Measurements from ENCODE around the gene IRS1.

Gene IRS1

DNA sequence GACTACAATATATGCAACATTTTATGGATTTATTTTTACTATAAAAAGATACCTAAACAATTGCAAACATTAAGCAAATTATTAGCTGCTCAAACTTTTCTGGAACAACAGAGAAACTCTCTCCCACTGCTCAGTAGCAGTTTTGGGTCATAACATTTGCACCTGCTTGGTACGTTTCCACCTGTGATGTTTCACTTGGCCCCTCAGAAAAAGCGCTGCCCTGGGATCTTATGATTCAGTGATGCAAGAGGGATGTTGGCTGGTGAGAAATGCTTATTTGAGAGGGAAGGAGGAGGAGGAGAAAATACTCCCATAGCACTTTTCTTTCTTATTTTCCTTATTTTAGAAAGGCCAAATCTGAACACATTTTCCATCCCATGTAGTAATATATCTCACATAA, 9.2 kb downstream of the IRS1 start:
- no peak for FAIRE-seq

DNA sequence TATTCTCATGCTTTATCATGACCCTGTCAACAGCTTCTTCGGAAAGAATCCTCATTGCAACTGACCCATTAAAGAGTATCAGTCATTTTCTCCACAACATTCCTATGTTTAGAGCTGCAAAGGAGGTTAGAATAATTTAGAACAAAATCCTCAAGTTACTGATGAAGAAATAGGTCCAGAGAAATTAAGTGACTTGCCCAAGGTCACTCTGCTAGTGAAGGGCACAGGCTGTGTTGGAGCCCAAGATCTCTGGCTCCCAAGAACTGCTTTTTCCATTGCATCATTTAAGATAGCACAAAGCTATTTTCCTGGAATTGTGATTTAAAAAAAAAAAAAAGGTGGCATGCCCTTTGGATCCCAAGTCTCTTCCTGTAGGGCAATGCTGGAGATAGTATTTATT, 9.6 kb downstream of the IRS1 start:
- FAIRE-seq: no peak

DNA sequence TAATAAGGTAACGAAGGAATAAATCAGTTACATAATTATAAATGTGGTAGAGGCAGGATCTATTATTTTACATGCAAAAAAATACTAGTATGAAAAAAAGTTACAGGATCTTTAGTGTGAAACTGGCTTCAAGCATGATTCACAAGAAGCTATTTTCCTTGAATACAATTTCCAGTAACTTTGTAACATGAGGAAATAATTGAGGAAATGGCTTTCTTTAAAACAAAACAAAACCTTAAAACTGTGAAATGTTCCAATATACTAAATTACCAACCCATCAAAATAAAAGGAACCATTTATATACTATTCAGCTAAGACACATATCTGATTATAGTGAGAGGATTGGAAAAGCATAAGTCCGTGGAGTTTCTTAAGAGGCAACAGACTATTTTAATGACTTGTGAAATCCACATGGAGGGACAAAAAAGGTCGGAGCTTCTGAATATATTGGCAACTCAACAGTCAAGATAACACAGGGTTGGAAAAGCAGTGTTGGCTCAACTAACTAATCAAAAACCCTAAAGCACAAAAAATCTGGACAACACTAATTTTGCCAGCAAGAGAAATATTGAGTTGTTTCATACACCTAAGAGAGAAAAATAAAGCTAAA, 10.6 kb downstream of the IRS1 start:
- peak; percentile 80 for FAIRE-seq

DNA sequence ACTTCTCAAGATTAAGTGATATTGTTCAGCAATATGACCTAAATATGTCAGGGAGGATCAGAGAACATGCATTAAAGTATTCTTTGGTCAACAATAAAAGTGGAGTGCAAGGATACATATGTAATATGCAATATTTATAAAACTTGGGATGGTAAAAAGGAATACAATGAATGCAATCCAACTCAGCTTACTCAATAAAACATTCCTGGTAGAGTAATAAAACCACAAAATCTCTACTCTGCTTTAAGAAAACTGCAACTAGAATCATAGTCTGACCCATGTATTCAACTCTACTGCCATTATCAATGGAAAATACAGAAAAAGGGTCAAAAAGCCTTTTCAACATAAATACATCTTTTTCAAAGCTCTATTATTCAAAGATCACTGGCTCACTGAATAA, 11.6 kb downstream of the IRS1 start:
- no peak for FAIRE-seq

DNA sequence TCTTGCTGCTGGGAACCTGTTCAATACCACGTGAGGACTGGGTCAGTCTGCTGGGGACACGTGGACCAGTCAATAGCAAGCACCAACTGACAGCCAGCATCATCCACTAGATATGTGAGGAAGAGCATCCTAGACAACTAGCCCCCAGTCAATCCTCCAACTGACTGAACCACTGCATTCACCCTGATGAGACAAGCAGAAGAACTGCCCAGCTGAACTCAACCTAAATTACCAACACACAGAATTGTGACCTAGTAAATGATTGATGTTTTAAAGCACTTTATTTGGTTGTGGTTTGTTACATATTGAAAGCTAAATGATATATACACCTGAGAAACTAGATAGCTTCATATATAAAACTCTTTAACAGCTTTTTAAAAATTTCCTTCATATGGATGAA, 15.7 kb downstream of the IRS1 start:
- no peak for FAIRE-seq

DNA sequence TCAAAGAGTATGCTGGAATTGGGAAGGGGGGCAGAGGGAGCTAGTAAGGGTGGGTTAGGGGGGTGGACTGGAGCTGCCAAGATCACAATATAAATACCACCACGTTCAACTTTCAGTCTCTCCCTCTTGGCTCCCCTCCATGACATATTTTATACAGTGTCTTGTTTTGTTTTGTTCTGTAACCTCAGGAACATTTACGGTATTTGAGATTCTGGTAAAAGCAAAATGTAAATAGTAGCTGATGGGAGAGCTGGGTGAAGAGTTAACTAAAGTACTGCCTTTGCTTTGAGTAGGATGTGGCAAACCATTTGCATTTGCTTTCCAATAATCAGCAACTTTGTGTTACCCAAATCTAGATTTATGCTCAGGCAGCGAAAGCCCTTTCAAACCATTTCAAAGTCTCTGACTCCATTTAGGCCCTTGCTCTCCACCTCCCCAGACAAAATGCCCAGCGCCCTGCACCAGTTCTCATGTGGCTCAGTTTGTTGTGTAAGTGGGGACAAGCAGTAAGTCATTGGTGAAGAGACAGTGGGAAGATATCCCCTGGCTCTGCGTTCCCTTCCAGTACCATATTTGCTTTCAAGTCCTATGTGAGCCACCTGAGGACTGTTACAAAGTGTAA, 17.4 kb downstream of the IRS1 start:
- peak; percentile 45 for FAIRE-seq

DNA sequence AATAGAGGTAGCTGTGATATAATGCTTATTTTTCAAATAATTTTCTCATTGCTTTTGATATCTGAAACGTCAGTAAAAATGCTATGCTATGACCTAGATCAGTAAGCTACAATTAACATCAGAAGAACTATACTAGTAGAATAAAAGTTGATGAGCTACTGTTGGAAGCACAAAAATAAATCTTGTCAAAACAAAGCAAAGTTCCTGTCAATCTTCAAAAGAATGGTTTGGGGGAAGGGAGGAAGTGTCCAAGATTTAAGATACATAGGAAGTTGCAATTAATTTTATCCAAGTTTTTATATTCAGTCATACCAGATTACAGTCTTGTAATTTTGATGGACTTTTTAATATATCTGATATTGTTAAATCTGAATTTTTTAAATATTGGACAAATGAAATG, 19.2 kb downstream of the IRS1 start:
- FAIRE-seq: peak; percentile 62

DNA sequence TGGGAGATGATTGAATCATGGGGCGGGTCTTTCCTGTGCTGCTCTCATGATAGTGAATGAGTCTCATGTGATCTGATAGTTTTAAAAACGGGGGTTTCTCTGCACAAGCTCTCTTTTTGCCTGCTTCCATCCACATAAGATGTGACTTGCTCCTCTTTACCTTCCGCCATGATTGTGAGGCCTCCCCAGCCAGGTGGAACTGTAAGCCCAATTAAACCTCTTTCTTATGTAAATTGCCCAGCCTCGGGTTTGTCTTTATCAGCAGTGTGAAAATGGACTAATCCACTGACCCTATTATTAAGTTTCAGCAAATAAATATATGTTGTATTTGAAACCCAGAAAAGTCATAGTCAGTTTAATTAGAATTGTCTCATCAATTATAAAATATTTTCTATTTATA, 22.0 kb downstream of the IRS1 start:
- FAIRE-seq: peak; percentile 33

DNA sequence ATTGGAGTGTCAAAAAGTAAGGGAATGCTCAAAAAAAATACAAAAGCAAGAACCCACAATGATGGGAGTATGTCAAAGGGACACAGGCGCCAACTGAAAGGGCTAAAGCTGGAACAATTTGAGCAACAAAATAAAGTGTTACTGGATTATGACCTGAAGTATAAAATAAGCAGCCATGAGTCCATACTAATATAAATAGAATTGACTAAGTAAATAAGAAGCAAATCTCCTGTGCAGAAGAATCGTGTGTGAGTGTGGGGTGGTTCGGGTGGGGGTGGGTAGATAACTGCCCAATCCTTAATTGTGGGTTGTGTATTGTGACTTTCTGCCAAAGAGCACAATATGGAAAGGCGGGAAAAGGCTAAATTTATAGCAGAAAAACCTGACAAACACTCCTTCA, 23.5 kb downstream of the IRS1 start:
- FAIRE-seq: no peak

DNA sequence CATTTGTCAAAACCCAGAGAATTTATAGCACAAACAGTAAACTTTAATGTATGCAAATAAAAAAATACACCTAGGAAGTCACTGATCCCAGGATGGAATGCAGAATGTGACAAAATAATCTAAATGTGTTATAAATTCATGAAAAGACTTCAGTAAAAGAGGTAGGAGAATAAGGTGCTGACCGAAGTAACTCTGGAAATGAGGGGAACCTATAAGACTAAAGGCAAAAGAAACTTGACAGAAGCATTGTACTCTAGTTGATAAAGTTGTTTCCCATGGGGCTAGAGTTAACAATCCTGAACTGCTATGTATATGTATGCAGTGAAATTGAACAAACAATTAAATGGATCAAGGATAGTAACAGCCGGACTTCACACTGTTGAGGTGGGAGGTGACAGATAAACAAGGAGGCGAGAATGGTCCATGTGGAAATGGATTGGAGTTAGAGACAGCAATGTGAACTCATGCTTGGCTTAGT, 24.5 kb downstream of the IRS1 start:
- no peak for FAIRE-seq

DNA sequence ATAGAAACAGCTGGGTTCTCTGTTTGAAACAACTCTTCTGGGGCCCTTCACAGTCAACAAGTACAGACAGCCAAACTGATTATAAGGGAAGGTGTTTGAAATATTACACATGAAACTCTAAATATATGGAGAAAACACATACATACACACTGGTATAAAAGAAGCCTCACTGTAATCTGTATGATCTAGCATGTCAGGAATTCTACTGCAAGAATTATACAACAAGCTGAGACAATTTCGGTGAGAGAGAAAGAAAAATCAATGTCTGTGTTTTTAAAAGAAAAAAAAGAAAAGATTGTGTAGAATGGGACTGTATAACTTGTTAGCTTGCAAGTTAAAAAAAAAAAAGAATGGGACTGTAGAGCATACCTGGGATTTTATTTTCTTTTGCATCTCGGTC, 26.3 kb downstream of the IRS1 start:
- no peak for FAIRE-seq

DNA sequence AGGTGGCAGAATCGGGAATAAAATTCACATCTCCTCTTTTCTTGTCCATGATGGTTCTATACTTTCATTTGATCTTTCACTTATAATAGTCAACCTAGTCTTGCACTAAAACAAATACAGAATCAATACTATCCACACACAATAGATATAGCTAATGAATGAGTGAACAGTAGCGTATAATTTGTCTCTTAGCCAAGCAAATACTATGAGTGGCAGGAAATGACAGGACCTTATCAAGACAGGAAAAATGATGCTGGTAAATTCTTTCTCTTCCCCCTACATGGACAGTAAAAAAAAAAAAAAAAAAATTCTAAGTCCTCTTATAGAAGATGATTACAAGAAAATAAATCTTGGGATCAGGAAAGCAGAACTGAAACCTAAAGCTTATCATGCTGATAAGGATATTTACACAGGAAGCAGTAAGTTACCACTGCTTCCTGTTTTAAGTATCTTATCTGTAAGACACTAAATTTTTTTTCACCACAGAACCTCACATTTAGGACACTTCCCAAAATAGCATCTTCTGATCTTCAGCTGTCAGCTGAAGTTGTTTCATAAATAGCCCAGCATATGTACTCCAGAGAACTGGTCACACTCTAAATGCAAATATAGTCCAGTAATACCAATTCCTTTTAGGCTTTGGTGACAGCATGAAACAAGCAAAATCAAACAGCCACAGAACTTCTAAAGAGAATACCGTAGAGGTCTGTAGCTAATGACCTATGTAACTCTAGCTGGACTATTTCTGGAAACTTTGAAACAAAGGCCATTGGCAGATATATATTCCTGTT, 27.0 kb downstream of the IRS1 start:
- peak; percentile 37 for FAIRE-seq

DNA sequence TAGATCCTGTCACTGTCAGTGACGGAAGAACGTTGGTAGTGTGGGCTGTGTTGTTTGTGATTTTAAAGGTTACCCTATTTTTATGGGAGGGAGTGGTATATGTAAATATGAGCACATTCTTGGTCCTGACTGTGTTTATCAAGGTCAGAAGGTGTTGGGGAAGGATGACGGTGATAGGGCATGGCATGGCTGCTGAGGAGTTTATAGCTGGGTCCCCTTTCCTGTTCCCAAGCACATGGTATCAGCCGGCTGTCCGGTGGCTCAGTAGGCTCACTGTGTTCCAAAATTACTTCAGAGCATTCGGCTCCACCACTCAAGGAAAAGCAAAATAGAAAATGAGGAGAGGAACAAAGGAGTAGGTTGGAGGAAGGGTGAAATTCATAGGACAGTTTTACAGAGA, 28.6 kb downstream of the IRS1 start:
- FAIRE-seq: no peak

DNA sequence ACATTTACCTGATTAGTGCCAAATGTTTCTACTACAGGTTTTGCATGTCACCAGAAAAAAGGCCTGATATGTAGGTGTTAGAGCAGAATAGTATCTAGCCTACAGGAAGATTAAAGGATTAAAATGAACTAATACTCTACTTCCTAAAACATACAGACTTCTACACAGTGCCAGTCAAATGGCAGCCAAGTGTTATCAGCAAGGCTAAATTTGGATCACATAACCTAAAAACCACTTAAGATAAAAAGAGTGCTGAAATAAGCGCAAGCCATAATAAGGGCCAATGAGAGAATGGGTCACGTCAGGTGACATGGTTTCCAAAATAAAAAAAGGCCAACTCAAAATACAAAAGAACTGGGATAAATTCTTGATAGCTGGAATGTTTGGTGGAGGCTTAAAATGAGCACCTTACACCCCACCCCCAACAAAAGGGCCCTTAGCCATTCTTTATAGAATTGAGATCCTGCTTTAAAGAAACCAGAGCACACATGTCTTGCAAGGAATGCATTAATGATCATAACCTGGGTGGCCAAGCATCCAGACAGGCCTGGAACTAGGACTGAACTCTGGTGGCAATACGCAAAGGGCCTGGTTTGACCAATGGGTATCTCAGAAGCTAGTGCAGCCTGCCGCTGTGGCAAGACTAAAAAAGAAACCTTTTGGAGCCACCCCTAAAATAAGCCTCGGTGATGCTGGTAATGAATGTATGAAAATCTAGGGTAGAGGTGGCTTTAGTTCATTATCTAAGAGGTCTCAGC, 32.4 kb downstream of the IRS1 start:
- FAIRE-seq: no peak

DNA sequence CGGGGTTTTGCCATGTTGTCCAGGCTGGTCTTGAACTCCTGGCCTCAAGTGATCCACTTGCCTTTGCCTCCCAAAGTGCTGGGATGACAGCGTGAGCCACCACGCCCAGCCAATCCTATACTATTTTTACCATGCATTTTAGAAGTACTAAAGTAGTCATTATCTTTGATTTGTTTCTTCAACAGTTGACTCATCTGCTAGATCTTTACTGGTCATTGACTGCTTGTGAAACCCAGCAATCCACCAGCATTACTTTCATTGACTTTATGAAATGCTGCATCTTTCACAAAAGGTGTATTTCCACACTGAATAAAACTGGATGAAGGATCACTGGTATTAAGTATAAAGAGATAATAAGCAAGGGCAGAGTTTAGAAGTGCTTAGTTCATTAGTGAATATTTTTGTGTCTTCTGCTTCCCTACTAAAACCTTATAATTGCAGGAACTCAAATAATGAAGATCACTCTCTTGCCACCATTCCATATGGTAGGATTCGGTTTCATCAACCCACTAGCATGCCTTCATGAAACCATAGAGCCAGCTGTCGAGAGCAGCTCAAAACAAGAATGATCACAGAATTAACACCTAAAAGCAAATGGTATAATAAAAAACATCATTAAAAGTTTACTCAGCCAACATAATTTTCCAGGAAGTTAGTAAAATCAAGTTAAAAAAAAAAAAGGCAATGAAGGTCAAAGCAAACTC, 33.1 kb downstream of the IRS1 start:
- no peak for FAIRE-seq

DNA sequence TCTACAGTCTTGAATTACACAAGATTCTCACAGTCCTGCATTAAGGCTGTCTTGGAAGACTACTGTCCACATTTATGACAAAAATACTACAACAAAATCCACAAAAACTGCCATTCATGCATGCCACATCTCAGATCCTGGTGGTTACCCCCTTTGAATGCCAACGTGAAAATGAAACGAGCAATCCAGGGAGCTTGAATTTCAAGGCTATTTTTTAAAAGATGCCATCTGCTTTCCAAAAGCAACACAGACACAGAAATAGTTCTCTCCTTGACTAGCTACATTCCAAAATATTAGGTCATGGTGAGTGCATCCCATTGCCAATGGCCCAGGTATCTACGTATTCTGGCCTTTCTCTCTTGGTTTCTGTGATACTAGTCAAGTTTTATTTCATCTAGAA, 36.3 kb downstream of the IRS1 start:
- no peak for FAIRE-seq

DNA sequence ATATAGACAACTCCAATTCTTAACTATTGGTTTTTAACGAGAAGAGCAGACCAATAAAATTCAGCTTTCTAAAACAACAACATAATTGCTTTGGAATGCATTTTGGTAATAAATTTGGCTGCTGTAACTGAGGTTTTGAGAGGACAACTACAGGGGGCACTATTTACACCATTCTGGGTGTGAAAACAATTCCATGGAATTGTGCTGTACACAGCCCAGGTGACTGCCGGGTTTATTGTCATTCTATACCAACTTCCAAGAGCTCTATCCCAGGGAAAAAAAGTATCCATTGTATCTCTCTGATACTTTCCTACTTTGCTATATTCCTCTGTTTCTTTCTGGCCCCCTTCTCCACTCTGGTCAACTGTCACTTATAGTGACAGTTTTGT, 38.4 kb downstream of the IRS1 start:
- no peak for FAIRE-seq

DNA sequence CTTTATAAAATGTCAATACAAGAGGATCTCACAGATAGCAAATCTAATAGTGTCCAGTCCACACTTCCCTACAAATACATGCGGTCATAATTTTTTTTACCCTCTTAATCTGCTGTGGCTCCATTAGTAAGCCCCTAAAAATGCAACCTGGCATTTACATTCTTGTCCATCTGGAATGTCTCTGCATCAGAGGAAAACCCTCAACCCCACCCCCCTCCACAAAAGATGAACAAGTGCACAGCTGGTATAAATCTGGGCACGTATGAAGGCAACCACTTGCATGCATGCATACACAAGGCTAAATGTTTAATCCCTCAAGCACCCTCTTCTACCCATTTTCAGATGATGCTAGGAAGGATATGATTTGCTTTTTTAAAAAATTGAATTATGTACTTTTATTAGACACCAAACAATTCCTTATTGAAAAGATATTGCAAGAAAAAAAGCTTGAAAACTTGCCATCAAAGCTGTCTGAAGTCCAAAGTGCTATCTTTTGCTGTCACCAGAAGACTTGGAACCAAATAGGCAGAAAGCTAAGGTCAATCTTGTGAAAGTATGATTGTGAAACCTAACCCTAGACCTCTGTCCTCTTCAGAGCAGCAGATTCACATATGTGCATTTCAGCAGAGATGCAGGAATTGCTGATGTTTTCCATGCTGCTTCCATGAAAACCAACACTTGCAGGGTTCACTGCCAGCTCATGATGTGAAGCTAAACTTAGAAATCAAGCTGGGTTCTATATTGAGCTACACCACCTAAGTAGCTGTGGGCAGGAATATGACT, 39.0 kb downstream of the IRS1 start:
- no peak for FAIRE-seq

DNA sequence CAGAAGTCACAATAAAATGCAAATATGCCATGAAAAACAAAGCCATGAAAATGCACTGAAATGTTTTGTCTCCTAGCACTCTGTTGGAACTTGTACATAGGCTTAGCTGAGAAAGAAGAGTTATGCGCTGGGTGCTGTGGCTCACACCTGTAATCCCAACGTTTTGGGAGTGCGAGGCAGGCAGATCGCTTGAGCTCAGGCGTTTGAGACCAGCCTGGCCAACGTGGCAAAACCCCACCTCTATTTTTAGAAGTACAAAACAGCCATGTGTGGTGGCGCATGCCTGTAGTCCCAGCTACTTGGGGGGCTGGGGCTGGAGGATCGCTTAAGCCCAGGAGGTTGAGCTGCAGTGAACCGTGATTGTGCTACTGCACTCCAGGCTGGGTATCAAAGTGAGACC, 39.9 kb downstream of the IRS1 start:
- no peak for FAIRE-seq

DNA sequence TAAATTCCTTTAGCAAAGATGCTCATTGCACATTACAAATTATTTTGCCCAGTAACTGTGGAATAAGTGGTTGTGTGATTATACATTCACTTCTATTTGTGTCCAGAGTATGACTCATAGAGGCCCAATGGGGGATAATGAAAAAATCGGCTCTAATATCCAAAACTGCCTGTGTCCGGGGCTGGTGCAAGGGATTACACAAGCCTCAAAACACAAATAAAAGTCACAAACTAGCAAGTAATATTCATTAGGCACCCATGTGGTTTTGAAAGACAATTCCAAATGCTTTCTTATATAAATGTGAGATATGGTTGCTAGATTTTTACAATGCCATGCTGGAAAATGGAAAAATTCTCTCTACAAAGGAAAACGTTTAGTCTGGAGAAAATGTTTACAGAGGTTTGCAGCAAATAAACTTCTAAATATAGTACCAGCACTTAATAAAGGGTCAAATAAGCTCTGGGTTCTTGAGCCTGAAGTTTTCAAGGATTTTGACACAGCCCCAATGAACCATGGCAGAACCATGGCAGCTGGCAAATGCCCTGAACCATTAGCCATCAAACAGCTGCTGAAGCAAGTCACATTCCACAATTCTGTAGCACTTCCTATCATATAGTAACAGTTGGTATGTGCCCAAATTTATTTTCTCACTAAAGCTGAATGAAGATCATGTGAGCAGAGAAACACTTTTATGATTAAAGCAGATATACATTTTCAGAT, 40.5 kb downstream of the IRS1 start:
- no peak for FAIRE-seq

DNA sequence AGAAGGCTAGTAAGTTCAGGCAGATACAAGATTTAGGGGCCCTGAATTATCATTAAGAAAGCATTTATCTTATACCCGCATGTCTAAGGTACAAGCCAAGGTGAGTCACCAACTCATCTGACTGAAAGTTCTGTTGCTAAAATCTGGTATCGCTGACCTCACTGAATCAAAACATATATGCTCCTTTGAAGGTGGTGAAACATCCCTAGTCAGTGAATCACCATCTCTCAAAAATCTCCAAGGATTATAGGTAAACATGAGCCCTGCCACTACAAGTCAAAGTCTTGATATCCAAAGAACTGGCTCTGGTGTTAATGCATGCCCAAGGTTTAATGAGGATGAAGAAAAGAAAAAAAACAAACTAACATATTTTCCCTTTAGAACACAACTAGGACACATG, 43.5 kb downstream of the IRS1 start:
- no peak for FAIRE-seq

All from endometrium (tissue), 2 donors.